ENCODE data around the gene NIT1. TPM values are rescaled to one million over a fixed set of nuclear protein-coding genes. Genes with fewer than 3 reads are reported as not detected.

NIT1 gene
- total and polyA plus RNA-seq, 2 of the 13 experiments (the other 11 are each of a cell fraction or from before 2014, with no cell fraction given), result 22.7 to 31.0 TPM

GRCh38 chr1:161163793-161164192 lies 45.9 kb downstream of the NIT1 start:
- in situ Hi-C loops (cut with HindIII; ENCODE audit: extremely low pct_ligation_motif_present, low pct_unique_long_range_greater_than_20kb), result no loop called here

More at GRCh38 chr1:161163793-161164192, 45.9 kb downstream of the NIT1 start:
- ChIA-PET POLR2A (interaction anchor here (2.9 kb wide), 1 partner anchor 9 kb away, joined by 30 read pairs; the partner anchor contains the start of gene UFC1), CTCF (ENCODE audit: low intra/inter-chr PET ratio, low total read pairs) (no interaction called here)
- Histone ChIP-seq H3K9me3 (ENCODE audit: low read length) (no peaks in the 10 kb centered on the region), H3K27me3 (ENCODE audit: control insufficient read depth in 1 of 2, insufficient read depth in 2 of 2, low read length in 2 of 2) (no peaks in the 10 kb centered on the region; a peak in 1 of 5 replicates), H3K4me2 (ENCODE audit: low read depth, low read length) (no peak overlapping the region), H3K36me3 (replicated peaks in 1 of 2; ENCODE audit: control insufficient read depth in 1 of 2, insufficient read depth in 2 of 2, low read length in 2 of 2) (peaks cover 9 to 34% of the 10 kb centered on the region in 2 experiments; a peak in 4 of 5 replicates), H3K27ac (ENCODE audit: extremely low read length, insufficient read depth, low read length) (no peak overlapping the region), H3K9ac (ENCODE audit: insufficient read depth, low read depth, low read length) (no peak overlapping the region), H4K20me1 (ENCODE audit: insufficient read depth, low read length) (no peaks in the 10 kb centered on the region), H2AFZ (ENCODE audit: low read length) (no peak overlapping the region), H3K79me2 (ENCODE audit: insufficient read depth, low read length) (peaks cover 10% of the 10 kb centered on the region), H3K4me3 (replicated peaks in 1 of 3; ENCODE audit: insufficient read depth in 1 of 3, low read depth in 2 of 3, low read length in 3 of 3) (no peak overlapping the region), H3K4me1 (ENCODE audit: insufficient read depth, low read length) (peaks cover 41% of the 10 kb centered on the region)
- DNase-seq (ENCODE audit: low spot score) (no peak), FAIRE-seq (no peak), ATAC-seq (no peak)
- 92% methylated on average over 5 of the region's 5 CpGs for WGBS (ENCODE audit: low lambda C conversion rate)
- intact Hi-C loops (cut with micrococcal nuclease; ENCODE audit: unreplicated experiment), result no loop called here
- BruUV-seq (replicated peaks), result no TSS peak
- TF ChIP-seq TERF1 (CRISPR knock-in tag; IDR thresholded peaks at IDR 0.05), result no peak
- no peak for TF ChIP-seq KDM5B (CRISPR knock-in tag; IDR thresholded peaks at IDR 0.05; ENCODE audit: borderline replicate concordance)
- no peak for TF ChIP-seq ZMYM3 (CRISPR knock-in tag; IDR thresholded peaks at IDR 0.05)
- no peak for TF ChIP-seq MIXL1 (CRISPR knock-in tag; IDR thresholded peaks at IDR 0.05)
- no peak for TF ChIP-seq RELA (CRISPR knock-in tag; IDR thresholded peaks at IDR 0.05)
- TF ChIP-seq USF2 (IDR thresholded peaks at IDR 0.05; ENCODE audit: low read depth, low read length), result no peak
- no peak for TF ChIP-seq USF2 (CRISPR knock-in tag; IDR thresholded peaks at IDR 0.05; ENCODE audit: borderline replicate concordance)
- TF ChIP-seq ZNF496 (CRISPR knock-in tag; IDR thresholded peaks at IDR 0.05; ENCODE audit: insufficient replicate concordance), result no peak
- no peak for TF ChIP-seq ZNF570 (CRISPR knock-in tag; IDR thresholded peaks at IDR 0.05; ENCODE audit: borderline replicate concordance)
- no peak for TF ChIP-seq POLR2A (IDR thresholded peaks at IDR 0.05; ENCODE audit: insufficient read depth in 1 of 2, low read depth in 2 of 2, low read length in 2 of 2)
- TF ChIP-seq ZNF704 (CRISPR knock-in tag; IDR thresholded peaks at IDR 0.05; ENCODE audit: borderline replicate concordance), result no peak
- no peak for TF ChIP-seq ISL2 (CRISPR knock-in tag; IDR thresholded peaks at IDR 0.05)
- TF ChIP-seq MXD4 (CRISPR knock-in tag; IDR thresholded peaks at IDR 0.05), result no peak
- no peak for TF ChIP-seq ZMAT3 (CRISPR knock-in tag; conservative IDR thresholded peaks at IDR 0.05)
